ENCODE results near the gene IGSF21.

GRCh38 chr1:18373882-18374493 is 266.4 kb downstream of the IGSF21 start:
- TF ChIP-seq POLR2A (IDR thresholded peaks at IDR 0.05; ENCODE audit: control extremely low read depth in 1 of 2, low read depth in 2 of 2, low read length in 2 of 2) (no peak), HDAC2 (IDR thresholded peaks at IDR 0.05; ENCODE audit: borderline replicate concordance in 1 of 2, low read depth in 2 of 2, low read length in 2 of 2) (no peak), POLR2AphosphoS5 (IDR thresholded peaks at IDR 0.05; ENCODE audit: low read depth, low read length) (no peak)
